WTC11 (cell line): ENCODE measurements around the gene RTL3.

Experiments
- NFYB ChIP-seq: sonication (generic); formaldehyde crosslinking; conservative IDR thresholded peaks from 2 replicates; pipeline ENCODE4 v1.8.0; 2022; ENCODE audit warnings: low read depth, missing genetic modification reagents
- TF ChIP-seq, protein P1 (sequence below): fragments of 200-600 bp; IDR thresholded peaks from 2 replicates; pipeline ENCODE4 v1.8.0; 2022; ENCODE audit warnings: antibody characterized with exemption

- TF ChIP-seq NFYB, result no peak
- TF ChIP-seq, protein P1, sequence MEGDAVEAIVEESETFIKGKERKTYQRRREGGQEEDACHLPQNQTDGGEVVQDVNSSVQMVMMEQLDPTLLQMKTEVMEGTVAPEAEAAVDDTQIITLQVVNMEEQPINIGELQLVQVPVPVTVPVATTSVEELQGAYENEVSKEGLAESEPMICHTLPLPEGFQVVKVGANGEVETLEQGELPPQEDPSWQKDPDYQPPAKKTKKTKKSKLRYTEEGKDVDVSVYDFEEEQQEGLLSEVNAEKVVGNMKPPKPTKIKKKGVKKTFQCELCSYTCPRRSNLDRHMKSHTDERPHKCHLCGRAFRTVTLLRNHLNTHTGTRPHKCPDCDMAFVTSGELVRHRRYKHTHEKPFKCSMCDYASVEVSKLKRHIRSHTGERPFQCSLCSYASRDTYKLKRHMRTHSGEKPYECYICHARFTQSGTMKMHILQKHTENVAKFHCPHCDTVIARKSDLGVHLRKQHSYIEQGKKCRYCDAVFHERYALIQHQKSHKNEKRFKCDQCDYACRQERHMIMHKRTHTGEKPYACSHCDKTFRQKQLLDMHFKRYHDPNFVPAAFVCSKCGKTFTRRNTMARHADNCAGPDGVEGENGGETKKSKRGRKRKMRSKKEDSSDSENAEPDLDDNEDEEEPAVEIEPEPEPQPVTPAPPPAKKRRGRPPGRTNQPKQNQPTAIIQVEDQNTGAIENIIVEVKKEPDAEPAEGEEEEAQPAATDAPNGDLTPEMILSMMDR, result no peak
Observed at GRCh38 chrX:78673246-78673645, 14.1 kb upstream of the RTL3 start.
